NB4 (cell line): Measurements from ENCODE around the gene ROR2.

Experiments used
- POLR2A ChIP-seq: IDR thresholded peaks from 2 replicates; pipeline ENCODE4 v1.6.1; 2011; ENCODE audit warnings: mild to moderate bottlenecking; ENCODE audit not compliant: insufficient read length; ENCODE audit errors: extremely low read depth
- TF ChIP-seq, protein P1 (sequence below): IDR thresholded peaks from one replicate; pipeline ENCODE4 v1.5.1; 2012; ENCODE audit warnings: low read depth, low read length

DNA sequence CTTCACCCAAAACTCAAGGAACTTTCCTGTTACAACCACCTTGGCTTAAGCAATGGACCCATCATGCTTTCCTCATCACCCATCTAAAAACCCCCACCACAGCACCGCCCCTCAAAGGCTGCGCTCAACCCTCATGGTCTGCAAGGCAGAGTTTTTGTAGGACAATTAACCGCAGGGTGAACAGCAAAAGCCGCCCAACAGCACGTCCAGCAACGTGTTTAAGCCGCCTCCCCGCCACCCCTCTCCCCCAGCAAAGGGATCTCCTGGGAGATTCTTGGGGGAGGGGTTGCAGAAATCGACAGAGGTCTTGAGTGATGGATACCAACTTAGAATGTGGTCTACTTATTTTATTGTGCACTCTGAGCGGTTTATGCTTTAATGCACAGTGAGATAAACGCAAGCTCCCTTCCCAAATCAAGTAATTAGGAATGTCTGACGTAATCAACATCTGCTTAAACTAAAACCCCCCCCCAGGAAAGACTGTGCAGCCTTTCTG is 1.9 kb downstream of the ROR2 start:
- TF ChIP-seq, protein P1, sequence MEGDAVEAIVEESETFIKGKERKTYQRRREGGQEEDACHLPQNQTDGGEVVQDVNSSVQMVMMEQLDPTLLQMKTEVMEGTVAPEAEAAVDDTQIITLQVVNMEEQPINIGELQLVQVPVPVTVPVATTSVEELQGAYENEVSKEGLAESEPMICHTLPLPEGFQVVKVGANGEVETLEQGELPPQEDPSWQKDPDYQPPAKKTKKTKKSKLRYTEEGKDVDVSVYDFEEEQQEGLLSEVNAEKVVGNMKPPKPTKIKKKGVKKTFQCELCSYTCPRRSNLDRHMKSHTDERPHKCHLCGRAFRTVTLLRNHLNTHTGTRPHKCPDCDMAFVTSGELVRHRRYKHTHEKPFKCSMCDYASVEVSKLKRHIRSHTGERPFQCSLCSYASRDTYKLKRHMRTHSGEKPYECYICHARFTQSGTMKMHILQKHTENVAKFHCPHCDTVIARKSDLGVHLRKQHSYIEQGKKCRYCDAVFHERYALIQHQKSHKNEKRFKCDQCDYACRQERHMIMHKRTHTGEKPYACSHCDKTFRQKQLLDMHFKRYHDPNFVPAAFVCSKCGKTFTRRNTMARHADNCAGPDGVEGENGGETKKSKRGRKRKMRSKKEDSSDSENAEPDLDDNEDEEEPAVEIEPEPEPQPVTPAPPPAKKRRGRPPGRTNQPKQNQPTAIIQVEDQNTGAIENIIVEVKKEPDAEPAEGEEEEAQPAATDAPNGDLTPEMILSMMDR, result no peak
- TF ChIP-seq POLR2A, result no peak
